Breast epithelium (tissue), 3 donors: Measurements from ENCODE around the gene GPR55.

Experiments
- POLR2A ChIP-seq: fragments of 450-650 bp; IDR thresholded peaks from one replicate; pipeline ENCODE4 v1.6.1; 2016; ENCODE audit warnings: antibody characterized with exemption, mild to moderate bottlenecking, moderate library complexity
- POLR2AphosphoS5 ChIP-seq, 3 donors: sonication (generic); formaldehyde crosslinking; IDR thresholded peaks; one replicate each; pipeline ENCODE4 v1.6.1; 2017; ENCODE audit warnings: antibody characterized with exemption in 3 of 3
- TF ChIP-seq, protein P1 (sequence below), 3 donors: fragments of 450-650 bp; IDR thresholded peaks; one replicate each; pipeline ENCODE4 v1.5.1; 2016 to 2017; ENCODE audit warnings: antibody characterized with exemption in 3 of 3, mild to moderate bottlenecking in 3 of 3, moderate library complexity in 3 of 3

DNA sequence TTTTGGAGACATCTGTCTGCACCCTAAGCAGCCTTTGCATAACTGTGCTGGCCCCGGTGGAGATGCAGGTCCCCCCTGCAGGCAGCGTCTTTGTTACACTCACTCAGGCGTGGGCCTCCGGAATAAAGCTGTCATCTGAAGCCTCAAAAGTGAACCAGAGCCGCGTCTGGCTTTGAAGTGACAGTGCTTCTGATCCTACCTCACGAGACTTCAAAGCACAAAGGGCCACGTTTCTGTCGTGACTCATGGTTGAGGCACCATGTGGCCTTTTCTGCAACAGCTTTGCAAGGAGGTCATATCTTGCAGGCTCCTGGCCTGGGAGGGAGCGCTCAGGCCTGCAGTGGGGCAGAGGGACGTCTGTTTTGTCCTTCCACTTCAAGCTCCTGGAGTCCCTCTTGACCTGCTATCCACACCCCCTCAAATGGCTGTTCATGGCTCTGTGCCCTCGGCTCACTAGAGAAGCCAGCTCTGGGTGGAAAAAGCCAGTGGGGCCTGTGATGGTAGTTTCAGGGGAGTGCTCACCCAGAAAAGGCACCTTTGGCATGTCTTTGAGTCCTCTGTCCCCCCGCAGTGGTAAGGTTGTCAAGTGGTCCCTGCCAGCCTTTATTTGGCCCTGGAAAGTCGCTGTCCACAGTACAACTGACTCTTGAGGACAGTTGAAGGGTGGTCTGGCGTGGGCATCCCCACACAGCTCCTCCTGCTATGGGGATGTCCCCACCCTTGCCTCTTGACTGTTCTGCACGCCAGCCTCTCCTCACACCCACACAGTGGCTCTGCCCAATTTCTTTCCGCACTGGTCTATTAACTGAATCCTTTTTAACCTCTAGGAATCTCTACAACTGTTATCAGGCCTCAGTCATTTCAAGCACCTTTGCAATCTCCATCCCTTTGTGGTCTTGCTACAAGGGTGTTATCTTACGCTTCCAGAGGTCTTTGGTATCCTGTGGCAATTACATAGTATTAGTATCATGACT, 19.3 kb downstream of the GPR55 start:
- TF ChIP-seq POLR2A = no peak
- TF ChIP-seq, protein P1, sequence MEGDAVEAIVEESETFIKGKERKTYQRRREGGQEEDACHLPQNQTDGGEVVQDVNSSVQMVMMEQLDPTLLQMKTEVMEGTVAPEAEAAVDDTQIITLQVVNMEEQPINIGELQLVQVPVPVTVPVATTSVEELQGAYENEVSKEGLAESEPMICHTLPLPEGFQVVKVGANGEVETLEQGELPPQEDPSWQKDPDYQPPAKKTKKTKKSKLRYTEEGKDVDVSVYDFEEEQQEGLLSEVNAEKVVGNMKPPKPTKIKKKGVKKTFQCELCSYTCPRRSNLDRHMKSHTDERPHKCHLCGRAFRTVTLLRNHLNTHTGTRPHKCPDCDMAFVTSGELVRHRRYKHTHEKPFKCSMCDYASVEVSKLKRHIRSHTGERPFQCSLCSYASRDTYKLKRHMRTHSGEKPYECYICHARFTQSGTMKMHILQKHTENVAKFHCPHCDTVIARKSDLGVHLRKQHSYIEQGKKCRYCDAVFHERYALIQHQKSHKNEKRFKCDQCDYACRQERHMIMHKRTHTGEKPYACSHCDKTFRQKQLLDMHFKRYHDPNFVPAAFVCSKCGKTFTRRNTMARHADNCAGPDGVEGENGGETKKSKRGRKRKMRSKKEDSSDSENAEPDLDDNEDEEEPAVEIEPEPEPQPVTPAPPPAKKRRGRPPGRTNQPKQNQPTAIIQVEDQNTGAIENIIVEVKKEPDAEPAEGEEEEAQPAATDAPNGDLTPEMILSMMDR (IDR thresholded peaks at IDR 0.05) = no peak
- TF ChIP-seq POLR2AphosphoS5 (IDR thresholded peaks at IDR 0.05) = no peak
